Measurements from ENCODE around the gene OOSP2.
"Not testable (repeated sequence)": the region's sequence is repeated elsewhere in the genome, so short reads cannot be mapped to it uniquely, and the experiment has no call there.

Gene OOSP2, protein sequence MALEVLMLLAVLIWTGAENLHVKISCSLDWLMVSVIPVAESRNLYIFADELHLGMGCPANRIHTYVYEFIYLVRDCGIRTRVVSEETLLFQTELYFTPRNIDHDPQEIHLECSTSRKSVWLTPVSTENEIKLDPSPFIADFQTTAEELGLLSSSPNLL

GRCh38 chr11:60040109-60040508, at the start of gene OOSP2:
TSS of gene OOSP2 (plus strand) at chr11:60040409. CDS start at chr11:60040460, 51 bp downstream.
- DNase-seq (ENCODE audit: low read depth in 2 of 2, low spot score in 1 of 2) = no peak

DNA sequence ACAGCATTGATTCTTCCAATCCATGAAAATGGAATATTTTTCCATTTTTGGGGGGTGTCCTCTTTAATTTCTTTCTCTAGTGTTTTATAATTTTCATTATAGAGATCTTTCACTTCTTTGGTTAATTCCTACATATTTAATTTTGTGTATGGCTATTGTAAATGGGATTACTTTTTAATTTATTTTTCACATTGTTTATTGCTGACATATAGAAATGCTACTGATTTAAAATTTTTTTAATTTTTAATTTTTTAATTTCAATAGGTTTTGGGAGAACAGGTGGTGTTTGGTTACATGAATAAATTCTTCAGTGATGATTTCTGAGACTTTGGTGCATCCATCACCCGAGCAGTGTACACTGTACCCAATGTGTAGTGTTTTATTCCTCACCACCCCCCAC, 49.8 kb upstream of the OOSP2 start:
- no peak for DNase-seq (ENCODE audit: low read depth in 2 of 2, low spot score in 1 of 2)

DNA sequence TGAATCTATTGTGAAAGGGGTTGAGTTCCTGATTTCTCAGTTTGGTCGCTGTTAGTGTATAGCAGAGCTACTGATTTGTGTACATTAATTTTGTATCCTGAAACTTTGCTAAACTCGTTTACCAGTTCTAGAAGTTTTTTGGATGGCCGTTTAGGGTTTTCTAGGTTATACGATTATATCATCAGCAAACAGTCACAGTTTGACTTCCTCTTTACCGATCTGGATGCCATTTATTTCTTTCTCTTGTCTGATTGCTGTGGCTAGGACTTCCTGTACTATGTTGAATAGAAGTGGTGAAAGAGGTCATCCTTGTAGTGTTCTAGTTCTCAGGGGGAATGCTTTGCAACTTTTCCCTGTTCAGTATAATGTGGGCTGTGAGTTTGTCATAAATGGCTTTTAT, 47.8 kb upstream of the OOSP2 start:
- no peak for DNase-seq (ENCODE audit: low read depth in 2 of 2, low spot score in 1 of 2)

- DNase-seq (ENCODE audit: low read depth in 2 of 2, low spot score in 1 of 2) = no peak
Measured at GRCh38 chr11:59997800-59998199, 42.4 kb upstream of the OOSP2 start.

DNA sequence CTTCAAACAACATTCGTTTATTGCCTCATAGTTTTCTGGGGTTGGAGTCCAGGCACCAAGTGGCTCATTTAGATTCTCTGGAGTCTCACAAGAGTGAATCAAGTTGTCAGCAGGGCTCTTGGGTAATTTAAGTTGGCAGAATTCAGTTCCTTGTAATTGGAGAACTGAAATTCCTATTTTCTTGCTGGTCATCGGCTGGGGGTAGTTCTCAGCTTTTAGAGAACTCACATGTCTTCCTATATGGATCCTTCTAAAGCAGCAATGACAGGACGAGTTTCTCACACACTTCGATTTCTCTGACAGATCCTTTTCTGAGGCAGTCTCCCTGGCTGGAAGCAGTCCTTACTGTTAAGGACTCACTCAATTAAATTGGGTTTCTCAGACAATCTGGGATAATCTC, 40.5 kb upstream of the OOSP2 start:
- no peak for DNase-seq (ENCODE audit: low read depth in 2 of 2, low spot score in 1 of 2)

DNA sequence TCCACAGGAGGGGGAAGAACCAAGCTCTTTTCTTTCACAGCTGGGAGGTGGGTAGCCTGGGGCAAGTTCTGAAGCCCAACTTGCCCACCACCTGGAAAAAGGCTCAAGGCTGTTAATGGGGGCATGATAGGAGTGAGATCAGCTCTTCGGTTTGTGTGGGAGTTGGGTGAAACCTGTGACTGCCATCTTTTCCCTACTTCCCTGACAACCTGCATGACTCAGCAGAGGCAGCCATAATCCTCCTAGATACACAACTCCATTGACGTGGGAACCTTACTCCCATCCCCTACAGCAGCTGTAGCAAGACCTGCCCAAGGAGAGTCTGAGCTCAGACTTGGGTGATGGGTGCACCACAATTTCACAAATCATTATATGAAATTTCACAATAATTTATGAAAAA, 36.5 kb upstream of the OOSP2 start:
- no peak for DNase-seq (ENCODE audit: low read depth in 2 of 2, low spot score in 1 of 2)

GRCh38 chr11:60005360-60005759, 34.8 kb upstream of the OOSP2 start:
- no peak for DNase-seq (ENCODE audit: low read depth in 2 of 2, low spot score in 1 of 2)

- DNase-seq (ENCODE audit: low read depth in 2 of 2, low spot score in 1 of 2) = no peak
Measured at GRCh38 chr11:60016881-60017280, 23.3 kb upstream of the OOSP2 start, which contains the start of gene OOSP4B. TSS of gene OOSP4B (plus strand) at chr11:60017181.

DNA sequence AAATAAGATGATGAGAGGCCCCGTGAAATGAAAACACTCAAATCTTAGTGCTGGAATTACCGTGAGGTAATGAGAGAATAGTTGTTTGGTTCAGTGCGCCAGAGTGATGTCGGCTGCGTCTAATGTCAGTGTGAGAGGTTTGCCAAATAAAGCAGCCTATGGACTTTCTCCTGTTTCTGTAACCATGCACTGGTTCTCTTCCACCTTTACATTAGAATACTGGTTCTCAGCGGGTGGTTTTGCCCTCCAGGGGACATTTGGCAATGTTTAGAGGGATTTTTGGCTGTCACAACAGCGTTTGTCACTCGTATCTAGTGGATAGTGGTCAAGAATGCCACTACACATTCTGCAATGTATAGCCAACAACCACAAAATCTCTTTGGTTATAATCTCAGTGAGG, 22.2 kb upstream of the OOSP2 start:
- no peak for DNase-seq (ENCODE audit: low read depth in 2 of 2, low spot score in 1 of 2)

DNA sequence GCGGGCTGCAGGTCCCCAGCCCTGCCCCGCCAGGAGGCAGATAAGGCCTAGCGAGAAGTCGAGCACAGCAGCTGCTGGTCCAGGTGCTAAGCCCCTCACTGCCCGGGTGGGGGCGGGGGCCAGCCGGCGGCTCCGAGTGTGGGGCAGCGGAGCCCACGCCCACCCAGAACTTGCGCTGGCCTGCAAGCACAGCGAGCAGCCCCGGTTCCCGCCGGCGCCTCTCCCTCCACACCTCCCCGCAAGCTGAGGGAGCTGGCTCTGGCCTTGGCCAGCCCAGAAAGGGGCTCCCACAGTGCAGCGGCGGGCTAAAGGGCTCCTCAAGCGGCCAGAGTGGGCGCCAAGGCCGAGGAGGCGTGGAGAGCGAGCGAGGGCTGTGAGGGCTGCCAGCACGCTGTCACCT, 19.8 kb upstream of the OOSP2 start:
- DNase-seq (ENCODE audit: low read depth in 2 of 2, low spot score in 1 of 2) = not testable (repeated sequence)

DNA sequence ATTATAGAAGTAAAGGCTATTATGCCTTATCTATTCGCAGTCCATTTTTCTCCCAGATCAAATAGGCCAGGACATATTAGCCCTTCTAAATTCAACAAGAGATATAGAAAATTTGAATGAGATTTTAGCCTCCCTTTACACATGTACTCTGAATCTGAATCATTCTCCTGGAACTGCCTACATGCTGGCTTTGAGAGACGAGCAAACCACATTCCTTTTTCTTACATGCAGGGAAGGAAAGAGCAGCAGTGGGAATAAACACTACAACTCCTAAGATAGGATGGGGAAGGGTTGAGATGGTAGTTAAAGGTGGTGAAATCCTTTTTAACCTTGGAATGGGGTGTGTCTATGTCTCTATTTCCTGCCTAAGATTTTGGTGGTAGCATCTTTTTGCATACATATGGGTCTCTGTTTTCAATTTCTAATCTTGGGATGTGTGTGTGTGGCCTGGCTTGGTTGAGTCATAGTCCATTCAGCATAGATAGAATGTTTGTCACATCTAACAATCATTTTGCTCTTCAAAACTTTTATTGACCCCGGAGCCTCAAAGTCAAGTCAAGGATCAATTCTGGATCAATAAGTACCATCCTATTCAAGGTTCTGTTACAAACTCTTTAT, 11.1 kb upstream of the OOSP2 start:
- no peak for DNase-seq (ENCODE audit: low read depth in 2 of 2, low spot score in 1 of 2)

- DNase-seq (ENCODE audit: low read depth in 2 of 2, low spot score in 1 of 2) = not testable (repeated sequence)
Measured at GRCh38 chr11:60050422-60050821, 10.2 kb downstream of the OOSP2 start.

GRCh38 chr11:60050839-60051238, 10.6 kb downstream of the OOSP2 start:
- DNase-seq (ENCODE audit: low read depth in 2 of 2, low spot score in 1 of 2) = not testable (repeated sequence)

DNA sequence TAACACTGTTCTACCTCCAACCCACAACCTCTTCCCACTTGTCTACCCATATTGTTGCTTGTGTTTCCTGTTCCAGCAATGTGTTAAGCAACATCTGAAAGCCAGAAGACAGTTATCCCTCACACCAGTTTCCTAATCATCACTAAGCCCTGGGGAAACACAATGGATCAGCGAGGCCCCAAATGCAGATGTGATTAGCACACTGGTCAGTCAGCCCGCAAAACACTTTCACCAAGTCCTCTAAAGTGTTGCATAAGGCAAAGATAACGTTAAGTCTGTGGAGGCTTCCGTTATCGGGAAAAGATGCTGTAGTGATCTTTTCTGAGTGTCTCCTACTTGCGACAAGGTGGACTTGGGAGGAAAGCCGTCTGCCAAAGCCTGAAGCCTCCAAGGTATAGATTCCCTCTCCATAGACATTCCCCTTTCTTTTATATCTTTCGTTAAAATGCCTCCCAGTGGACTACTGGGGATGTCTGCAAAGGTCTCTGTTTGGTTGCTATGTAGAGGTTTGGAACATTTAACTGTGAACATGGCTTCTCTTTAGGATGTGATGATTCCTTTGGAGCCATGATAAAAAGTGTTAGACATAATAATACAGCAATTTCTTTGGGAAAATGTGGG, 16.2 kb downstream of the OOSP2 start, which contains the start of gene MS4A3:
Gene MS4A3 (plus strand): TSS at position 317 of the 621 bp plus-strand sequence. CDS start 4,496 bp downstream, outside the sequence.
- no peak for DNase-seq (ENCODE audit: low read depth in 2 of 2, low spot score in 1 of 2)

GRCh38 chr11:60059052-60059451, 18.8 kb downstream of the OOSP2 start:
- DNase-seq (ENCODE audit: low read depth in 2 of 2, low spot score in 1 of 2) = no peak

DNA sequence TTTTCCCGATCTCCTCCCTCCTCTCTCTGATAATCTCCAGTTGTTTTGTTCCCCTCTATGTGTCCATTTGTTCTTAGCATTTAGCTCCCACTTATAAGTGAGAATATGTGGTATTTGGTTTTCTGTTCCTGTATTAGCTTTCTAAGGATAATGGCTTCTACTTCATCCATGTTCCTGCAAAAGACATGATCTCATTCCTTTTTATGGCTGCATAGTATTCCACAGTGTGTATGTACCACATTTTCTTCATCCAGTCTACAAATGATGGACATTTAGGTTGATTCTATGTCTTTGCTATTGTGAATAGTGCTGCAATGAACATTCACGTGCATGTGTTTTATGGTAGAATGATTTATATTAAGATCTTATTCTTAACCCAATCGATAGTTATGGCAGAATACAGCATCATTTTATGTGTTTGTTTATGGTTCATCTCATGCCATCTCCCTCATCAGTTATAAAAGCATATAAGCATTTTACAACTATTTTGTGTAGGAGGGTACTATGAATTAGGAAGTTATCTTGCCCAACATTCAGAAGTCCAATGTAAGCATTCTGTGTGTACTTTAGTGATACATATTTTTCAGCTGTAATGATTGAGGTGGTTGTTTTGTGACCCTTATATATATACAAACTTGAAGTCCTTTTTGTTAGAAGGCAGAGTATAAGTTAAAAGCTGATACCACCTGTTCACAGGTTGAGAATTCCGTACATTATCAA, 19.5 kb downstream of the OOSP2 start:
- no peak for DNase-seq (ENCODE audit: low read depth in 2 of 2, low spot score in 1 of 2)

GRCh38 chr11:60064111-60064510, 23.9 kb downstream of the OOSP2 start:
- no peak for DNase-seq (ENCODE audit: low read depth in 2 of 2, low spot score in 1 of 2)

GRCh38 chr11:60065801-60066200, 25.6 kb downstream of the OOSP2 start:
- no peak for DNase-seq (ENCODE audit: low read depth in 2 of 2, low spot score in 1 of 2)

DNA sequence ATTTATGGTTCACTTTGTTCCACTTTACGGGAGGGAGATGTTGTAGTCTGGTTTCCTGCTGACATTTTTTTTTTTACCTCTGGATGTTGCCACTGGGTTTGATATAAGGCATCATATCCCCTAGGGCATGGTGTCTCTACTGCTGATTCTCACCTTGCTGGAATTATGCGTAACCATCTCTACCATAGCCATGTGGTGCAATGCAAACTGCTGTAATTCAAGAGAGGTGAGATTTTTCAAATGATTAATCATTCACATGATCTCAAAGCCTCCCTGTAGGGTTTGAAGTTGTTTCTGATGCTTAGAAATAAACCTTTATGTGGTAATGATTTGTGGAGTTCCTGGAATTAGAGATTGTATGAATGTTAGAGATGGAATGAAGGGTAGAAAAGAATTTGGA, 29.2 kb downstream of the OOSP2 start:
- DNase-seq (ENCODE audit: low read depth in 2 of 2, low spot score in 1 of 2) = no peak

- DNase-seq (ENCODE audit: low read depth in 2 of 2, low spot score in 1 of 2) = not testable (repeated sequence)
Measured at GRCh38 chr11:60071644-60072043, 31.4 kb downstream of the OOSP2 start.

- no peak for DNase-seq (ENCODE audit: low read depth in 2 of 2, low spot score in 1 of 2)
Measured at GRCh38 chr11:60077216-60077817, 37.1 kb downstream of the OOSP2 start.

Measured in stimulated activated CD8-positive, alpha-beta memory T cell treated with anti-CD3 and anti-CD28 coated beads, Interleukin-4, amount 100 ng/mL, for 4 hours (primary cell).